PC-9 (cell line): Measurements from ENCODE around the gene TADA2B.

Experiments
- EZH2 ChIP-seq: fragments of 200-600 bp; sonication (generic); IDR thresholded peaks from 2 replicates; pipeline ENCODE4 v1.8.0; 2017; ENCODE audit warnings: antibody characterized with exemption, low read depth
- TF ChIP-seq, protein P1 (sequence below): fragments of 200-600 bp; sonication (generic); conservative IDR thresholded peaks from 2 replicates; pipeline ENCODE4 v1.6.1; 2017; ENCODE audit warnings: mixed run types, antibody characterized with exemption, mild to moderate bottlenecking, moderate library complexity

DNA sequence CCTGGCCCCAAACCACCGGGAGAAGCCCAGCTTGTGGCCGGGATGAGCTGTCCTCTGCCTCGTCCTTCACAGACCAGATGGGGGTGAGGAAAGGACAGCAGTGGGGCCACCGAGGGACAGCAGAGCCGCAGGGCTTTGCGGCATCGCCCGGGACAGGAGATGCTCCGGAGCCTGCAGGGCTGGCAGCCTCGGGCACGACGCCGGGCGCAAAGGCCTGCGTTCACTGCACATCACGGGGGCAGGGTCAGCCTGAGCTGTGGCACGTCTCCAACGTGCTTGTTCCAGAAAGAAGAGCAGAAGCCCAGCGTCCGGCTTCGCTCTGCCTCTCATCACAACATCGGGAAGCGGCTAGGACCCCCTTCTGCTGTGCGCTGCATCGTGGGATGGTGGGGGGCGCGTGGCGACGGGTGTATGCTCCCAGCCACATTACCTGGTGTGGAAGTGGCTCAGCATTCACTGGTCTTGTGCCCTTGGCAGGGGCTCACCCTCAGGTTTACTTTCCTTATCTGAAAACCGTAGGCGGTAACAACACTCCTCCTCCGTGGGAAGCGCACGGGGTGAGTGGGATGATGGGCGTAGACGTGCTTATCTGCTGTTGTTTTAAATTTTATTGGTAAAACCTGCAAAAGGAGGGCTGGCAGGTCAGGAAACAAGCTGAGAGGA, 7.4 kb downstream of the TADA2B start:
- no peak for TF ChIP-seq EZH2
- TF ChIP-seq, protein P1, sequence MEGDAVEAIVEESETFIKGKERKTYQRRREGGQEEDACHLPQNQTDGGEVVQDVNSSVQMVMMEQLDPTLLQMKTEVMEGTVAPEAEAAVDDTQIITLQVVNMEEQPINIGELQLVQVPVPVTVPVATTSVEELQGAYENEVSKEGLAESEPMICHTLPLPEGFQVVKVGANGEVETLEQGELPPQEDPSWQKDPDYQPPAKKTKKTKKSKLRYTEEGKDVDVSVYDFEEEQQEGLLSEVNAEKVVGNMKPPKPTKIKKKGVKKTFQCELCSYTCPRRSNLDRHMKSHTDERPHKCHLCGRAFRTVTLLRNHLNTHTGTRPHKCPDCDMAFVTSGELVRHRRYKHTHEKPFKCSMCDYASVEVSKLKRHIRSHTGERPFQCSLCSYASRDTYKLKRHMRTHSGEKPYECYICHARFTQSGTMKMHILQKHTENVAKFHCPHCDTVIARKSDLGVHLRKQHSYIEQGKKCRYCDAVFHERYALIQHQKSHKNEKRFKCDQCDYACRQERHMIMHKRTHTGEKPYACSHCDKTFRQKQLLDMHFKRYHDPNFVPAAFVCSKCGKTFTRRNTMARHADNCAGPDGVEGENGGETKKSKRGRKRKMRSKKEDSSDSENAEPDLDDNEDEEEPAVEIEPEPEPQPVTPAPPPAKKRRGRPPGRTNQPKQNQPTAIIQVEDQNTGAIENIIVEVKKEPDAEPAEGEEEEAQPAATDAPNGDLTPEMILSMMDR = no peak
